Measurements from ENCODE around the gene SCTR.

SCTR gene

GRCh38 chr2:119523952-119524694, at the start of gene SCTR:
TSS of gene SCTR (minus strand) at chr2:119524483. CDS start at chr2:119524226, 257 bp downstream.
- Histone ChIP-seq H3K36me3 (replicated peaks) (no peaks in the 10 kb centered on the region), H3K27me3 (ENCODE audit: low read depth) (peaks cover 40% of the 10 kb centered on the region), H3K4me3 (no peak within 1 kb of the TSS), H3K9me3 (no peaks in the 10 kb centered on the region), H3K4me1 (no peaks in the 10 kb centered on the region)
- in situ Hi-C loops (cut with MboI; ENCODE audit: low sequenced_read_pairs), result no loop called here
- DNase-seq (ENCODE audit: low spot score in 2 of 2), result no peak

GRCh38 chr2:119567292-119567691, 43.0 kb upstream of the SCTR start:
- no peaks in the 10 kb centered on the region for H3K4me1 ChIP-seq
- H3K9me3 ChIP-seq, result no peaks in the 10 kb centered on the region
- in situ Hi-C loops (cut with MboI; ENCODE audit: low sequenced_read_pairs), result no loop called here
- no peaks in the 10 kb centered on the region for H3K27me3 ChIP-seq (ENCODE audit: low read depth)
- no peaks in the 10 kb centered on the region for H3K36me3 ChIP-seq (replicated peaks)
- H3K4me3 ChIP-seq, result no peak overlapping the region
- no peak for DNase-seq (ENCODE audit: low spot score in 2 of 2)

GRCh38 chr2:119565481-119565880, 41.2 kb upstream of the SCTR start:
- DNase-seq (ENCODE audit: low spot score in 2 of 2), result no peak
- Histone ChIP-seq H3K4me3 (no peak overlapping the region), H3K4me1 (no peaks in the 10 kb centered on the region), H3K27me3 (ENCODE audit: low read depth) (no peaks in the 10 kb centered on the region), H3K9me3 (no peaks in the 10 kb centered on the region), H3K36me3 (replicated peaks) (no peaks in the 10 kb centered on the region)
- in situ Hi-C loops (cut with MboI; ENCODE audit: low sequenced_read_pairs), result no loop called here

- no peaks in the 10 kb centered on the region for H3K9me3 ChIP-seq
- no peaks in the 10 kb centered on the region for H3K27me3 ChIP-seq (ENCODE audit: low read depth)
- no peak overlapping the region for H3K4me3 ChIP-seq
- H3K4me1 ChIP-seq, result no peaks in the 10 kb centered on the region
- in situ Hi-C loops (cut with MboI; ENCODE audit: low sequenced_read_pairs), result no loop called here
- H3K36me3 ChIP-seq (replicated peaks), result no peaks in the 10 kb centered on the region
- no peak for DNase-seq (ENCODE audit: low spot score in 2 of 2)
Observed at GRCh38 chr2:119553687-119554344, 29.5 kb upstream of the SCTR start.

GRCh38 chr2:119552902-119553301, 28.6 kb upstream of the SCTR start:
- Histone ChIP-seq H3K4me3 (no peak overlapping the region), H3K4me1 (no peaks in the 10 kb centered on the region), H3K27me3 (ENCODE audit: low read depth) (no peaks in the 10 kb centered on the region), H3K9me3 (no peaks in the 10 kb centered on the region), H3K36me3 (replicated peaks) (no peaks in the 10 kb centered on the region)
- DNase-seq (ENCODE audit: low spot score in 2 of 2), result no peak
- in situ Hi-C loops (cut with MboI; ENCODE audit: low sequenced_read_pairs), result no loop called here

- no peaks in the 10 kb centered on the region for H3K4me1 ChIP-seq
- in situ Hi-C loops (cut with MboI; ENCODE audit: low sequenced_read_pairs), result no loop called here
- H3K36me3 ChIP-seq (replicated peaks), result no peaks in the 10 kb centered on the region
- H3K27me3 ChIP-seq (ENCODE audit: low read depth), result no peaks in the 10 kb centered on the region
- no peaks in the 10 kb centered on the region for H3K9me3 ChIP-seq
- no peak overlapping the region for H3K4me3 ChIP-seq
- no peak for DNase-seq (ENCODE audit: low spot score in 2 of 2)
Observed at GRCh38 chr2:119550856-119551255, 26.6 kb upstream of the SCTR start.

GRCh38 chr2:119550346-119550745, 26.1 kb upstream of the SCTR start:
- Histone ChIP-seq H3K36me3 (replicated peaks) (no peaks in the 10 kb centered on the region), H3K9me3 (no peaks in the 10 kb centered on the region), H3K4me1 (no peaks in the 10 kb centered on the region), H3K4me3 (no peak overlapping the region), H3K27me3 (ENCODE audit: low read depth) (no peaks in the 10 kb centered on the region)
- DNase-seq (ENCODE audit: low spot score in 2 of 2), result no peak
- in situ Hi-C loops (cut with MboI; ENCODE audit: low sequenced_read_pairs), result no loop called here

- Histone ChIP-seq H3K36me3 (replicated peaks) (no peaks in the 10 kb centered on the region), H3K9me3 (no peaks in the 10 kb centered on the region), H3K4me1 (no peaks in the 10 kb centered on the region), H3K4me3 (no peak overlapping the region), H3K27me3 (ENCODE audit: low read depth) (no peaks in the 10 kb centered on the region)
- in situ Hi-C loops (cut with MboI; ENCODE audit: low sequenced_read_pairs), result no loop called here
- DNase-seq (ENCODE audit: low spot score in 2 of 2), result no peak
Observed at GRCh38 chr2:119549241-119549640, 25.0 kb upstream of the SCTR start.

- no peak overlapping the region for H3K4me3 ChIP-seq
- no peaks in the 10 kb centered on the region for H3K36me3 ChIP-seq (replicated peaks)
- H3K27me3 ChIP-seq (ENCODE audit: low read depth), result no peaks in the 10 kb centered on the region
- H3K9me3 ChIP-seq, result no peaks in the 10 kb centered on the region
- H3K4me1 ChIP-seq, result no peaks in the 10 kb centered on the region; the same call in 1 of the 2 replicates
- DNase-seq (ENCODE audit: low spot score in 2 of 2), result no peak
- in situ Hi-C loops (cut with MboI; ENCODE audit: low sequenced_read_pairs), result no loop called here
Observed at GRCh38 chr2:119548516-119549120, 24.3 kb upstream of the SCTR start.

- DNase-seq (ENCODE audit: low spot score in 2 of 2), result no peak
Observed at GRCh38 chr2:119546447-119546767, 22.1 kb upstream of the SCTR start.

GRCh38 chr2:119545754-119546446, 21.6 kb upstream of the SCTR start:
- Histone ChIP-seq H3K4me1 (no peaks in the 10 kb centered on the region; the same call in 1 of the 2 replicates), H3K36me3 (replicated peaks) (no peaks in the 10 kb centered on the region), H3K27me3 (ENCODE audit: low read depth) (no peaks in the 10 kb centered on the region), H3K9me3 (no peaks in the 10 kb centered on the region), H3K4me3 (no peak overlapping the region)
- in situ Hi-C loops (cut with MboI; ENCODE audit: low sequenced_read_pairs), result no loop called here
- no peak for DNase-seq (ENCODE audit: low spot score in 2 of 2)

More at GRCh38 chr2:119546447-119546767, 22.1 kb upstream of the SCTR start:
- Histone ChIP-seq H3K36me3 (replicated peaks) (no peaks in the 10 kb centered on the region), H3K9me3 (no peaks in the 10 kb centered on the region), H3K27me3 (ENCODE audit: low read depth) (no peaks in the 10 kb centered on the region), H3K4me1 (no peaks in the 10 kb centered on the region; the same call in 1 of the 2 replicates), H3K4me3 (no peak overlapping the region)
- in situ Hi-C loops (cut with MboI; ENCODE audit: low sequenced_read_pairs), result no loop called here

GRCh38 chr2:119544939-119545475, 20.7 kb upstream of the SCTR start:
- DNase-seq (ENCODE audit: low spot score in 2 of 2), result no peak
- no peaks in the 10 kb centered on the region for H3K9me3 ChIP-seq
- H3K4me1 ChIP-seq, result no peaks in the 10 kb centered on the region; the same call in 1 of the 2 replicates
- in situ Hi-C loops (cut with MboI; ENCODE audit: low sequenced_read_pairs), result no loop called here
- no peaks in the 10 kb centered on the region for H3K27me3 ChIP-seq (ENCODE audit: low read depth)
- H3K4me3 ChIP-seq, result peak overlapping the region; percentile 48
- H3K36me3 ChIP-seq (replicated peaks), result no peaks in the 10 kb centered on the region

GRCh38 chr2:119544075-119544938, 20.0 kb upstream of the SCTR start, which contains the start of gene CFAP221:
TSS of gene CFAP221 (plus strand) at chr2:119544449. CDS start at chr2:119546132, 1,683 bp downstream.
- no peaks in the 10 kb centered on the region for H3K27me3 ChIP-seq (ENCODE audit: low read depth)
- peak; percentile 81 to 91 for DNase-seq (ENCODE audit: low spot score in 2 of 2)
- H3K9me3 ChIP-seq, result no peaks in the 10 kb centered on the region
- no peaks in the 10 kb centered on the region; the same call in 1 of the 2 replicates for H3K4me1 ChIP-seq
- H3K4me3 ChIP-seq, result peak within 1 kb of the TSS; percentile 48
- in situ Hi-C loops (cut with MboI; ENCODE audit: low sequenced_read_pairs), result no loop called here
- no peaks in the 10 kb centered on the region for H3K36me3 ChIP-seq (replicated peaks)
